ENCODE results near the gene KCNJ2.

KCNJ2 gene

DNA sequence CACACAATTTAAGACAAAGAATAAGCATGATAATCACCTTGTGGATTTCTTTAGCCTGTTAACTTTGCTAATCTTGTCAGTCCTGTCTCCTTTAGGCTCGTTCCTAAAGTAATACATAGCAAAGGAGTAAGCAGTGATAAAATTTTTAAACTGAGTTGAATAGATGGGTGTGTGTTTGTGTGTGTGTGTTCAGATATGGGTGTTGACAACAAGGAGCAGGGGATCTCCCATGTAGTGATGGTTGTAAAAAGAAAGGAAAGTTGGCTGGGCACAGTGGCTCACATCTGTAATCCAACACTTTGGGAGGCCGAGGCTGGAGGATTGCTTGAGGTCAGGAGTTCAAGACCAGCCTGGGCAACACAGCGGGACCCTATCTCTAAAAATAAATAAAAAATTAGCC is 44.6 kb upstream of the KCNJ2 start:
- no peak for DNase-seq (ENCODE audit: low read depth, low spot score)
- TF ChIP-seq, protein P1, sequence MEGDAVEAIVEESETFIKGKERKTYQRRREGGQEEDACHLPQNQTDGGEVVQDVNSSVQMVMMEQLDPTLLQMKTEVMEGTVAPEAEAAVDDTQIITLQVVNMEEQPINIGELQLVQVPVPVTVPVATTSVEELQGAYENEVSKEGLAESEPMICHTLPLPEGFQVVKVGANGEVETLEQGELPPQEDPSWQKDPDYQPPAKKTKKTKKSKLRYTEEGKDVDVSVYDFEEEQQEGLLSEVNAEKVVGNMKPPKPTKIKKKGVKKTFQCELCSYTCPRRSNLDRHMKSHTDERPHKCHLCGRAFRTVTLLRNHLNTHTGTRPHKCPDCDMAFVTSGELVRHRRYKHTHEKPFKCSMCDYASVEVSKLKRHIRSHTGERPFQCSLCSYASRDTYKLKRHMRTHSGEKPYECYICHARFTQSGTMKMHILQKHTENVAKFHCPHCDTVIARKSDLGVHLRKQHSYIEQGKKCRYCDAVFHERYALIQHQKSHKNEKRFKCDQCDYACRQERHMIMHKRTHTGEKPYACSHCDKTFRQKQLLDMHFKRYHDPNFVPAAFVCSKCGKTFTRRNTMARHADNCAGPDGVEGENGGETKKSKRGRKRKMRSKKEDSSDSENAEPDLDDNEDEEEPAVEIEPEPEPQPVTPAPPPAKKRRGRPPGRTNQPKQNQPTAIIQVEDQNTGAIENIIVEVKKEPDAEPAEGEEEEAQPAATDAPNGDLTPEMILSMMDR (IDR thresholded peaks at IDR 0.05; ENCODE audit: low read depth, low read length), result no peak

GRCh38 chr17:70127221-70127873 is 42.0 kb upstream of the KCNJ2 start:
- no peak overlapping the region for H3K4me3 ChIP-seq (ENCODE audit: low read depth, low read length)
- in situ Hi-C loops (cut with HindIII; ENCODE audit: low sequenced_read_pairs), result no loop called here
- TF ChIP-seq, protein P1 (IDR thresholded peaks at IDR 0.05; ENCODE audit: low read depth, low read length), result no peak

More for the DNA sequence above, 44.6 kb upstream of the KCNJ2 start:
- H3K4me3 ChIP-seq (ENCODE audit: low read depth, low read length), result no peak overlapping the region
- in situ Hi-C loops (cut with HindIII; ENCODE audit: low sequenced_read_pairs), result no loop called here

DNA sequence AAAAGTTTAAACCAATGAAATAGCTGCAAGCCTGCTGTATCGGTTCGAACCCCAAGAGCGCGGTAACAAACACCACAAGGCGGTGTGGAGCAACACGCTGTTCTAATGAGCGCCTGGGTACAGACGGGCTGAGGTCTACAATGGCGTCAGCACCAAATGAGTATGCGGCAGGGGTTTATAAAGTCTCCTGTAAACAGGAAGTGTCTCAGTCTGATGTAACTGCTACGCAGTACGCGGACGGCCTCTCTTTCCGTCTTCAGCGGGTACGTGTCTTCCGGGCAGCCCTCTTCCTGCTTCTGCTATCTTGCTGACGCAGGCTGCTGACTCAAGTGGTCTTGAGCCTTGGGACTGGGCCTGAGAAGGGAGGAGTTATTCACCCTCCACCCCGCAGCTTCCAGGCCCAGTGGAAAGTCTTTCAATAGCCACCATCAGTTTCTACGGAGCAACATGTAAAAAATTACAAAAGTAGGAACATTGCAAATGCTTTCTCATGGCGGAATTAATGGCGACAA is 40.5 kb upstream of the KCNJ2 start:
- TF ChIP-seq, protein P1 (IDR thresholded peaks at IDR 0.05; ENCODE audit: low read depth, low read length), result no peak
- in situ Hi-C loops (cut with HindIII; ENCODE audit: low sequenced_read_pairs), result no loop called here
- no peak overlapping the region for H3K4me3 ChIP-seq (ENCODE audit: low read depth, low read length)
- no peak for DNase-seq (ENCODE audit: low read depth, low spot score)

More at GRCh38 chr17:70127221-70127873, 42.0 kb upstream of the KCNJ2 start:
- DNase-seq (ENCODE audit: low read depth, low spot score), result no peak

GRCh38 chr17:70130289-70130688 is 39.0 kb upstream of the KCNJ2 start:
- no peak overlapping the region for H3K4me3 ChIP-seq (ENCODE audit: low read depth, low read length)
- DNase-seq (ENCODE audit: low read depth, low spot score), result no peak
- in situ Hi-C loops (cut with HindIII; ENCODE audit: low sequenced_read_pairs), result no loop called here
- TF ChIP-seq, protein P1 (IDR thresholded peaks at IDR 0.05; ENCODE audit: low read depth, low read length), result no peak

GRCh38 chr17:70132505-70132904 is 36.8 kb upstream of the KCNJ2 start:
- H3K4me3 ChIP-seq (ENCODE audit: low read depth, low read length), result no peak overlapping the region
- in situ Hi-C loops (cut with HindIII; ENCODE audit: low sequenced_read_pairs), result no loop called here
- DNase-seq (ENCODE audit: low read depth, low spot score), result no peak
- TF ChIP-seq, protein P1 (IDR thresholded peaks at IDR 0.05; ENCODE audit: low read depth, low read length), result no peak

DNA sequence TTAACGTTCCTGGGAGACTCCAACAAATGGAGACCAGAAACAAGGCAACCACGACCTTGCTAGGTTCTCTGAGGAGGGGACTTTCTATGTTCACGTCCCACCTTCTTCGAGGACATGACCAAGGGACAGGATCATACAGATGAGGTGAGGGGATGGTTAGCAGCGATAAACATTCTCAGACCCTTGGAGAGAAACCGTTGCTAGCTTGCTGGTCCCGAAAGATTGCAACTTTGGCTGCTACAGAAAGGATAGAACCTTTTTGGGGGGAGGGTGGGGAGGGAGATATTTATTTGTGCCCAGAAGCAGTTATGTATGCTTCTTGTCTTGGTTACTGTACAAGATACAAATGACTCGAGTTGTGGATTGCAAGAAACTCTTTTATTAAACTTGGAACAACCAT is 35.3 kb upstream of the KCNJ2 start:
- TF ChIP-seq, protein P1 (IDR thresholded peaks at IDR 0.05; ENCODE audit: low read depth, low read length), result no peak
- no peak overlapping the region for H3K4me3 ChIP-seq (ENCODE audit: low read depth, low read length)
- in situ Hi-C loops (cut with HindIII; ENCODE audit: low sequenced_read_pairs), result no loop called here
- no peak for DNase-seq (ENCODE audit: low read depth, low spot score)

Measured in astrocyte of the spinal cord (primary cell).